CD14-positive monocyte (primary cell): ENCODE data around the gene FGF4. TPM values are rescaled to one million over a fixed set of nuclear protein-coding genes. Genes with fewer than 3 reads are reported as not detected.

Experiments
- DNase-seq, 3 donors: peaks; one replicate each; pipeline ENCODE4 v3.0.0-alpha.2; 2011 to 2022
- H2AFZ ChIP-seq: 2 replicates; pipeline ENCODE4 v1.6.0; 2012; ENCODE audit warnings: mild to moderate bottlenecking, low read depth, low read length, inconsistent platforms; ENCODE audit not compliant: insufficient read depth, poor library complexity, severe bottlenecking
- H3K27ac ChIP-seq, 2 donors: 1 replicate in 1 of 2; 2 replicates in 1 of 2; pipeline ENCODE4 v1.5.1; 2012 to 2013; ENCODE audit warnings: low read length in 2 of 2, control low read depth in 1 of 2, inconsistent platforms in 1 of 2, low read depth in 1 of 2, mild to moderate bottlenecking in 1 of 2
- H3K27me3 ChIP-seq, 2 donors: one replicate each; pipeline versions ENCODE4 v1.6.0 to v1.6.1; 2011 to 2013; ENCODE audit warnings: low read length in 2 of 2; ENCODE audit not compliant: control insufficient read depth in 2 of 2, insufficient read depth in 2 of 2
- H3K36me3 ChIP-seq, 2 donors: replicated peaks in 1 of 2; 1 replicate in 1 of 2; 2 replicates in 1 of 2; pipeline versions ENCODE4 v1.5.1 to v1.6.1; 2012 to 2013; ENCODE audit warnings: low read length in 2 of 2, control low read depth in 1 of 2, inconsistent platforms in 1 of 2, mild to moderate bottlenecking in 1 of 2; ENCODE audit not compliant: insufficient read depth in 2 of 2, control insufficient read depth in 1 of 2
- H3K4me1 ChIP-seq, 2 donors: 1 replicate in 1 of 2; 2 replicates in 1 of 2; pipeline versions ENCODE4 v1.5.1 to v1.6.1; 2012 to 2013; ENCODE audit warnings: low read length in 2 of 2, control low read depth in 1 of 2, inconsistent platforms in 1 of 2, mild to moderate bottlenecking in 1 of 2, moderate library complexity in 1 of 2; ENCODE audit not compliant: insufficient read depth in 2 of 2, control insufficient read depth in 1 of 2
- H3K4me2 ChIP-seq: replicated peaks from 2 replicates; pipeline ENCODE3; 2012; ENCODE audit warnings: low read length, moderate library complexity, mild to moderate bottlenecking; ENCODE audit not compliant: poor library complexity, severe bottlenecking; ENCODE audit errors: extremely low read depth
- H3K4me3 ChIP-seq, 3 experiments: fragments of 200-600 bp in 1 of 3; sonication (generic) in 1 of 3; replicated peaks in 1 of 3; 1 replicate in 2 of 3; 2 replicates in 1 of 3; pipeline ENCODE4 v1.5.1; 2011 to 2013; ENCODE audit warnings: low read length in 3 of 3, mild to moderate bottlenecking in 3 of 3, control low read depth in 2 of 3, low read depth in 2 of 3, inconsistent platforms in 1 of 3, moderate library complexity in 1 of 3
- H3K79me2 ChIP-seq: 2 replicates; pipeline ENCODE4 v1.6.0; 2012; ENCODE audit warnings: mild to moderate bottlenecking, control low read depth, inconsistent platforms, low read length, moderate library complexity; ENCODE audit not compliant: insufficient read depth
- H3K9ac ChIP-seq: 2 replicates; pipeline ENCODE4 v1.6.0; 2017; ENCODE audit warnings: low read length, mild to moderate bottlenecking; ENCODE audit not compliant: insufficient read depth, poor library complexity, severe bottlenecking
- H3K9me3 ChIP-seq, 2 donors: replicated peaks in 1 of 2; 1 replicate in 1 of 2; 2 replicates in 1 of 2; pipeline versions ENCODE4 v1.5.1 to v1.6.1; 2012 to 2013; ENCODE audit warnings: low read length in 2 of 2, control low read depth in 1 of 2; ENCODE audit not compliant: control insufficient read depth in 1 of 2, insufficient read depth in 1 of 2
- H4K20me1 ChIP-seq: 2 replicates; pipeline ENCODE4 v1.6.0; 2012; ENCODE audit warnings: mild to moderate bottlenecking, low read length, control low read depth, moderate library complexity; ENCODE audit not compliant: insufficient read depth
- H3K27ac Mint-ChIP-seq, 7 donors: one replicate each; pipeline ENCODE4 v1.8.0; 2020; ENCODE audit warnings: mild to moderate bottlenecking in 7 of 7, mixed read lengths in 7 of 7, moderate library complexity in 6 of 7, inconsistent platforms in 2 of 7
- H3K27me3 Mint-ChIP-seq, 3 donors: one replicate each; pipeline ENCODE4 v1.8.0; 2021 to 2022; ENCODE audit warnings: low read depth in 3 of 3, mild to moderate bottlenecking in 3 of 3, mixed read lengths in 3 of 3, moderate library complexity in 3 of 3, inconsistent platforms in 1 of 3
- H3K36me3 Mint-ChIP-seq, 2 donors: one replicate each; pipeline ENCODE4 v1.8.0; 2020; ENCODE audit warnings: mixed read lengths in 2 of 2, inconsistent platforms in 1 of 2, mild to moderate bottlenecking in 1 of 2
- H3K4me1 Mint-ChIP-seq: one replicate; pipeline ENCODE4 v1.8.0; 2020; ENCODE audit warnings: mild to moderate bottlenecking, mixed read lengths
- H3K4me3 Mint-ChIP-seq, 2 donors: one replicate each; pipeline ENCODE4 v1.8.0; 2020; ENCODE audit warnings: mild to moderate bottlenecking in 2 of 2, mixed read lengths in 2 of 2, moderate library complexity in 1 of 2
- H3K9me3 Mint-ChIP-seq, 7 donors: one replicate each; pipeline ENCODE4 v1.8.0; 2020 to 2022; ENCODE audit warnings: mixed read lengths in 7 of 7, mild to moderate bottlenecking in 6 of 7, moderate library complexity in 6 of 7, inconsistent platforms in 2 of 7
- CTCF ChIP-seq: fragments of 200-600 bp; IDR thresholded peaks from one replicate; pipeline ENCODE4 v1.8.0; 2022; ENCODE audit warnings: antibody characterized with exemption, mild to moderate bottlenecking
- WGBS: methylation state at CpG from one replicate; pipeline ENCODE4 v1.1.5; 2013; ENCODE audit warnings: missing lambda C conversion rate; ENCODE audit not compliant: insufficient coverage; 5-methylcytosine and 5-hydroxymethylcytosine counted together
- intact Hi-C, 2 donors: fragments of 100-400 bp; cut with micrococcal nuclease; formaldehyde crosslinking; loops; one replicate each; pipeline versions ENCODE4 v1.15.0 to v1.15.1; 2023
- polyA plus RNA-seq, 3 donors: library from polyadenylated mRNA; depleted of rRNA in 1 of 3; unstranded in 2 of 3; stranded (reverse) in 1 of 3; fragments of 300-500 nt in 2 of 3; fragments of >200 nt in 1 of 3; fragmentation: Illumina TruSeq in 2 of 3; gene quantifications; 1 replicate in 2 of 3; 2 replicates in 1 of 3; pipeline ENCODE4 v1.2.3, GENCODE V29; 2012 to 2021

The FGF4 gene
- polyA plus RNA-seq, 3 donors, result not detected

- intact Hi-C loops, result no loop called here
- Mint-ChIP-seq H3K27me3 (peaks cover 4 to 25% (median 15%) of the 10 kb centered on the region in 3 donors), H3K4me1 (no peaks in the 10 kb centered on the region), H3K4me3 (no peak overlapping the region), H3K9me3 (peaks cover 0 to 11% (median 7%) of the 10 kb centered on the region in 7 donors), H3K27ac (no peak overlapping the region), H3K36me3 (no peaks in the 10 kb centered on the region)
- Histone ChIP-seq H3K36me3 (no peaks in the 10 kb centered on the region), H3K4me1 (no peaks in the 10 kb centered on the region), H3K9ac (no peak overlapping the region), H3K27ac (no peak overlapping the region), H4K20me1 (no peaks in the 10 kb centered on the region), H3K4me3 (no peak overlapping the region), H3K27me3 (no peaks in the 10 kb centered on the region), H3K9me3 (peaks cover 9 to 10% of the 10 kb centered on the region in 2 donors), H3K4me2 (no peak overlapping the region), H3K79me2 (no peaks in the 10 kb centered on the region), H2AFZ (no peak overlapping the region)
- DNase-seq, result no peak
- no peak for TF ChIP-seq CTCF
- WGBS, result 64% methylated on average over 4 of the region's 4 CpGs
Observed at GRCh38 chr11:69760319-69760718, 14.8 kb downstream of the FGF4 start.

- H3K4me2 ChIP-seq, result no peak overlapping the region
- Mint-ChIP-seq H3K4me1 (no peaks in the 10 kb centered on the region), H3K4me3 (no peak overlapping the region), H3K27ac (peak overlapping the region in 1 of 7 donors; percentile 16), H3K27me3 (peaks cover 8 to 11% (median 9%) of the 10 kb centered on the region in 3 donors), H3K9me3 (peaks cover 0 to 7% (median 0%) of the 10 kb centered on the region in 7 donors), H3K36me3 (no peaks in the 10 kb centered on the region)
- no peaks in the 10 kb centered on the region for H3K36me3 ChIP-seq
- no peaks in the 10 kb centered on the region for H3K27me3 ChIP-seq
- no peak for TF ChIP-seq CTCF
- intact Hi-C loops, result no loop called here
- no peaks in the 10 kb centered on the region for H3K4me1 ChIP-seq
- no peaks in the 10 kb centered on the region for H3K79me2 ChIP-seq
- no peaks in the 10 kb centered on the region for H3K9me3 ChIP-seq
- DNase-seq, result no peak
- H3K27ac ChIP-seq, result no peak overlapping the region
- no peak overlapping the region for H3K4me3 ChIP-seq
- no peaks in the 10 kb centered on the region for H4K20me1 ChIP-seq
- H2AFZ ChIP-seq, result no peak overlapping the region
- 14% methylated on average over 3 of the region's 4 CpGs for WGBS
- H3K9ac ChIP-seq, result no peak overlapping the region
Observed at GRCh38 chr11:69752890-69753289, 22.3 kb downstream of the FGF4 start.
